Uterus (tissue), 4 donors: Measurements from ENCODE around the gene DNAH10. TPM values are rescaled to one million over a fixed set of nuclear protein-coding genes. Genes with fewer than 3 reads are reported as not detected.

Experiments used
- DNase-seq, 2 donors: peaks; one replicate each; pipeline ENCODE4 v3.0.0-alpha.2; 2019 to 2020
- H3K27ac ChIP-seq, 2 donors: fragments of 200-600 bp; sonication (generic); 1 replicate in 1 of 2; 2 replicates in 1 of 2; pipeline ENCODE4 v1.5.1; 2016 to 2018
- H3K27me3 ChIP-seq, 2 donors: fragments of 200-600 bp; sonication (generic); one replicate each; pipeline ENCODE4 v1.5.1; 2018 to 2019; ENCODE audit warnings: control low read depth in 1 of 2
- H3K36me3 ChIP-seq, 2 donors: fragments of 200-600 bp; sonication (generic); one replicate each; pipeline ENCODE4 v1.5.1; 2019; ENCODE audit warnings: control low read depth in 1 of 2
- H3K4me1 ChIP-seq, 2 donors: fragments of 200-600 bp; sonication (generic); one replicate each; pipeline ENCODE4 v1.5.1; 2018 to 2019; ENCODE audit warnings: control low read depth in 1 of 2
- H3K4me3 ChIP-seq, 2 donors: fragments of 200-600 bp; sonication (generic); 1 replicate in 1 of 2; 2 replicates in 1 of 2; pipeline ENCODE4 v1.5.1; 2018 to 2019; ENCODE audit warnings: mild to moderate bottlenecking in 1 of 2
- H3K9me3 ChIP-seq, 2 donors: fragments of 200-600 bp; sonication (generic); one replicate each; pipeline ENCODE4 v1.5.1; 2019; ENCODE audit warnings: control low read depth in 1 of 2
- POLR2A ChIP-seq, 2 donors: fragments of 450-650 bp; IDR thresholded peaks; one replicate each; pipeline ENCODE4 v1.6.1; 2016; ENCODE audit warnings: antibody characterized with exemption in 2 of 2, mild to moderate bottlenecking in 1 of 2, moderate library complexity in 1 of 2
- intact Hi-C: fragments of 100-400 bp; cut with DNase I; formaldehyde crosslinking; loops from one replicate; pipeline ENCODE4 v1.15.1; 2023; ENCODE audit warnings: low total_unique reads
- total RNA-seq, 4 donors: library from RNA; depleted of rRNA in 3 of 4; stranded (reverse); fragments of >200 nt in 3 of 4; gene quantifications; one replicate each; pipeline versions ENCODE4 v1.1.0 to v1.2.4, GENCODE V29; 2014 to 2023
- TF ChIP-seq, protein P1 (sequence below), 4 experiments: fragments of 200-600 bp in 2 of 4; fragments of 450-650 bp in 2 of 4; sonication (generic) in 2 of 4; IDR thresholded peaks; one replicate each; pipeline ENCODE4 v1.5.1; 2016 to 2019; ENCODE audit warnings: antibody characterized with exemption in 4 of 4, mild to moderate bottlenecking in 2 of 4, moderate library complexity in 1 of 4
- donor health status: DM: yes; HTN: yes; CAD: no.

The DNAH10 gene
- total RNA-seq, 4 donors from 2014 or later: under 0.01 to 3.9 (median 1.1) TPM

DNA sequence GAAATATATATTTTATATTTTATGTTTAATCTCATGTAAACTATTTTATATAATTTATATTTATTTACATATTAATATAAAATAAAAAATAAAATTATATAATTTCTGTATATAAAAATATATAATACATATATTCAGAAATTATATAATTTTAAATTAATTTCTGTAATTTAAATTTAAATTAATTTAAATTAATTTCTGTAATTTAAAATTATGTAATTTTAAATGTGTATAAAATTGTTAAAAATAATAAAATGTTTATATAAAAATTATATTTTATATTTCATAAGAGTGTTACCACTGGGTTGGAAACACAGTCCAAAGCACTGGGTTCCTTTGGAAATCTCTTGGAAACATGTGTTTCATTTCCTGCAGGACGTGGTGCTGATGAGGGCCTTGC lies 94.6 kb downstream of the DNAH10 start:
- H3K27me3 ChIP-seq: no peaks in the 10 kb centered on the region
- intact Hi-C loops: no loop called here
- H3K9me3 ChIP-seq: no peaks in the 10 kb centered on the region
- no peaks in the 10 kb centered on the region for H3K4me1 ChIP-seq
- H3K36me3 ChIP-seq: no peaks in the 10 kb centered on the region
- H3K27ac ChIP-seq: no peak overlapping the region
- no peak for DNase-seq
- no peak for TF ChIP-seq POLR2A (IDR thresholded peaks at IDR 0.05)
- TF ChIP-seq, protein P1, sequence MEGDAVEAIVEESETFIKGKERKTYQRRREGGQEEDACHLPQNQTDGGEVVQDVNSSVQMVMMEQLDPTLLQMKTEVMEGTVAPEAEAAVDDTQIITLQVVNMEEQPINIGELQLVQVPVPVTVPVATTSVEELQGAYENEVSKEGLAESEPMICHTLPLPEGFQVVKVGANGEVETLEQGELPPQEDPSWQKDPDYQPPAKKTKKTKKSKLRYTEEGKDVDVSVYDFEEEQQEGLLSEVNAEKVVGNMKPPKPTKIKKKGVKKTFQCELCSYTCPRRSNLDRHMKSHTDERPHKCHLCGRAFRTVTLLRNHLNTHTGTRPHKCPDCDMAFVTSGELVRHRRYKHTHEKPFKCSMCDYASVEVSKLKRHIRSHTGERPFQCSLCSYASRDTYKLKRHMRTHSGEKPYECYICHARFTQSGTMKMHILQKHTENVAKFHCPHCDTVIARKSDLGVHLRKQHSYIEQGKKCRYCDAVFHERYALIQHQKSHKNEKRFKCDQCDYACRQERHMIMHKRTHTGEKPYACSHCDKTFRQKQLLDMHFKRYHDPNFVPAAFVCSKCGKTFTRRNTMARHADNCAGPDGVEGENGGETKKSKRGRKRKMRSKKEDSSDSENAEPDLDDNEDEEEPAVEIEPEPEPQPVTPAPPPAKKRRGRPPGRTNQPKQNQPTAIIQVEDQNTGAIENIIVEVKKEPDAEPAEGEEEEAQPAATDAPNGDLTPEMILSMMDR (IDR thresholded peaks at IDR 0.05): no peak
- no peak overlapping the region for H3K4me3 ChIP-seq

DNA sequence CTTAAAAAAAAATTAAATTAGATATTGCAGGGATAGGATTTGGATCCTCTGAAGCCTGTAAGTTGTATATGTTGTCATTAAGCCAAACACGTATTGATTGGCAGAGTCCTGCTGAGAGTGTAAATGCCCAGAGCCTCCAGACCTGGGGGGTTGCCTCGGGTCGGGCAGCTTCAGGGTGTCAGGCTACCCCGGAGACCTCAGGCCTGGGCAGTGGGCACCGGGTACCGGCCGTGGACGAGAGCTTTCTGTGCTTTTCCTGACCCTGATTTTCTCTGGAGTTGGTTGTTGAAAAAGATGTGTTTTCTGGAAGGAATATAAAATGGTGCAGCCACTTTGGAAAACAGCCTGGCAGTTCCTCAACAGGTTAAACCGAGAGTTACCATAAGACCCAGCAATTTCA lies 96.1 kb downstream of the DNAH10 start:
- H3K27me3 ChIP-seq: no peaks in the 10 kb centered on the region
- H3K36me3 ChIP-seq: no peaks in the 10 kb centered on the region
- no peaks in the 10 kb centered on the region for H3K4me1 ChIP-seq
- no peak overlapping the region for H3K4me3 ChIP-seq
- TF ChIP-seq, protein P1 (IDR thresholded peaks at IDR 0.05): no peak
- no peak for TF ChIP-seq POLR2A (IDR thresholded peaks at IDR 0.05)
- no peaks in the 10 kb centered on the region for H3K9me3 ChIP-seq
- no peak overlapping the region for H3K27ac ChIP-seq
- intact Hi-C loops: no loop called here
- DNase-seq: no peak

DNA sequence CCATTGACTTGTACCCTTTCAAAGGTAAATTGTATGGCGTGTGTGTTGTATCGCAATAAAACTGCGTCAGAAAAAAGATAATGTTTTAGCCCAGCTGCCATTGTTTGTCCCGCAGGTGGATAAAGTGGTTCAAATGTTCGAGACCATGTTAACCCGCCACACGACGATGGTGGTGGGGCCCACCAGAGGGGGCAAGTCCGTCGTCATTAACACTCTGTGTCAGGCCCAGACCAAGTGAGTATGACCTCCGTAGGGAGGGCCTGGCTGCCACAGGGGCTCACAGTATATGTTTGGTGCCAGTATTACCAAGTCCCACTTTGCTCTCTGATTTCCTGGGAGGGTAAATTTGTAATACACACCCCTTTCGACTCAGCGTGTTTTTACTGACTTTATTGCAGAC lies 96.9 kb downstream of the DNAH10 start:
- TF ChIP-seq, protein P1 (IDR thresholded peaks at IDR 0.05): no peak
- no peak for TF ChIP-seq POLR2A (IDR thresholded peaks at IDR 0.05)
- H3K4me3 ChIP-seq: no peak overlapping the region
- intact Hi-C loops: no loop called here
- H3K27me3 ChIP-seq: no peaks in the 10 kb centered on the region
- H3K4me1 ChIP-seq: no peaks in the 10 kb centered on the region
- no peaks in the 10 kb centered on the region for H3K9me3 ChIP-seq
- no peaks in the 10 kb centered on the region for H3K36me3 ChIP-seq
- no peak for DNase-seq
- H3K27ac ChIP-seq: no peak overlapping the region

DNA sequence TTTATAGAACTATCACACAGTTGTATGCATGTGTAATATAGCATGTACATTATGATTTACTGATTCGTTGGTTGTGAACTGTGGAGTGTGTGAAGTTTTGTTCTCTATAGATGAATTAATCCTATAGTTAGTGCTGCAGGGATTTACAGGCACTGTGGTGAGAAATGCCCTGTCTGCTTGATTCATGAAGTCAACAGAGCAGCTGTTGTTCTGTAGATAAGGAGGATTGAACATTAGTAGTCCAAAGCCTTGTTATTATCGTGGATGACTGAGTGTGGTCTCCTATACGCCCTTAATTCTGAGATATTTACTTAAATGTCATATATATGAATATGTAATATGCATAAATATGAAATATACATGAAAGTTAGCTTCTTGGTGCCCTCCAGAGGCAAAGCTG lies 98.3 kb downstream of the DNAH10 start:
- Histone ChIP-seq H3K27me3 (no peaks in the 10 kb centered on the region), H3K27ac (no peak overlapping the region), H3K9me3 (no peaks in the 10 kb centered on the region), H3K4me3 (no peak overlapping the region), H3K4me1 (no peaks in the 10 kb centered on the region), H3K36me3 (no peaks in the 10 kb centered on the region)
- no peak for DNase-seq
- no peak for TF ChIP-seq POLR2A (IDR thresholded peaks at IDR 0.05)
- TF ChIP-seq, protein P1 (IDR thresholded peaks at IDR 0.05): no peak
- intact Hi-C loops: no loop called here

DNA sequence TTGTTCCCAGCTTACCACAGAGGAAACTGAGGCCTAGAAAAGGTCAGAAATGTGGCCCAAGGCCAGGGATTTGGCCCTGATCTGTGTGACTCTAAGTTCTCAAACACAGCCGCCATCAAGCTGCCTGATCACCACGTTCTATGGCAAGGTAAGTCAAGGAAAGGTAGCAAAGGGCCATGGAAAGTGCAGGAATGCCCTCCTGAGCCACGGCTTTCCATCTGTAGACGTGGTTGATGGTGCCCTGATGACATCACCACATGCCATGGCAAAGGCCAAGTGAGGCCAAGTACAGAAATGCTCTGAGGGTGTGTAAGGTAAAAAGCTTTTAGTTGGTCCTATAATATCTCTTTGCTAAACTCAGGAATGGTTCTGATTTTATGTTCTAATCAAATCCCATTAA lies 99.3 kb downstream of the DNAH10 start:
- no peaks in the 10 kb centered on the region for H3K27me3 ChIP-seq
- H3K9me3 ChIP-seq: no peaks in the 10 kb centered on the region
- H3K4me3 ChIP-seq: no peak overlapping the region
- TF ChIP-seq, protein P1 (IDR thresholded peaks at IDR 0.05): no peak
- TF ChIP-seq POLR2A (IDR thresholded peaks at IDR 0.05): no peak
- no peaks in the 10 kb centered on the region for H3K36me3 ChIP-seq
- no peak overlapping the region for H3K27ac ChIP-seq
- intact Hi-C loops: no loop called here
- H3K4me1 ChIP-seq: no peaks in the 10 kb centered on the region
- DNase-seq: no peak
